Panc1 (cell line): ENCODE data around the gene FCHSD2. TPM values are rescaled to one million over a fixed set of nuclear protein-coding genes. Genes with fewer than 3 reads are reported as not detected.

Experiments
- ATAC-seq: fragments of 200-7000 bp; cut with Tn5 transposase; 2 replicates; pipeline ENCODE4 v1.9.1; 2020; ENCODE audit warnings: mild to moderate bottlenecking, moderate library complexity
- BruUV-seq: library from RNA; stranded (reverse); fragments of 400-500 nt; replicated peaks from 2 replicates; lab custom pipeline; 2021; lab: Mats Ljungman, UMichigan
- CTCF ChIA-PET: fragments of 300-600 bp; sonication (Branson Sonifier 250); formaldehyde crosslinking; loops from one replicate; lab custom pipeline; 2022; ENCODE audit warnings: antibody characterized with exemption; lab: Charles Lee
- POLR2A ChIA-PET: fragments of 300-600 bp; sonication (Branson Sonifier 250); formaldehyde crosslinking; loops from one replicate; lab custom pipeline; 2022; ENCODE audit warnings: antibody characterized with exemption; lab: Charles Lee
- DNase-seq: peaks from one replicate; pipeline ENCODE4 v3.0.0-alpha.2; 2010; ENCODE audit warnings: low read depth, low spot score
- H3K27ac ChIP-seq: 2 replicates; pipeline ENCODE4 v1.5.1; 2011; ENCODE audit warnings: mild to moderate bottlenecking, low read length, inconsistent platforms
- H3K27me3 ChIP-seq: fragments of 200-500 bp; sonication (Bioruptor generic); 2 replicates; pipeline ENCODE4 v1.6.0; 2014; ENCODE audit warnings: low read length, inconsistent platforms; ENCODE audit not compliant: control insufficient read depth, insufficient read depth
- H3K36me3 ChIP-seq: fragments of 200-500 bp; sonication (Bioruptor generic); 2 replicates; pipeline ENCODE4 v1.5.1; 2014; ENCODE audit warnings: inconsistent platforms, mild to moderate bottlenecking, low read length, moderate library complexity; ENCODE audit not compliant: control insufficient read depth, insufficient read depth
- H3K4me1 ChIP-seq: 2 replicates; pipeline ENCODE4 v1.5.1; 2011; ENCODE audit warnings: inconsistent platforms, mild to moderate bottlenecking, low read length, moderate library complexity; ENCODE audit not compliant: control insufficient read depth, insufficient read depth
- H3K4me3 ChIP-seq, 2 experiments: 2 replicates each; pipeline ENCODE4 v1.5.1; 2011 to 2012; ENCODE audit warnings: low read depth in 2 of 2, low read length in 2 of 2, mild to moderate bottlenecking in 2 of 2, inconsistent platforms in 1 of 2, moderate library complexity in 1 of 2
- H3K9me3 ChIP-seq: fragments of 200-500 bp; sonication (Bioruptor generic); 2 replicates; pipeline ENCODE4 v1.5.1; 2014; ENCODE audit warnings: low read depth, mild to moderate bottlenecking, inconsistent platforms, low read length, moderate library complexity; ENCODE audit not compliant: control insufficient read depth, insufficient read depth
- CTCF ChIP-seq: fragments of 450-650 bp; IDR thresholded peaks from 2 replicates; pipeline ENCODE4 v1.5.1; 2017; ENCODE audit warnings: mild to moderate bottlenecking
- POLR2AphosphoS5 ChIP-seq: IDR thresholded peaks from 2 replicates; pipeline ENCODE4 v1.6.1; 2012; ENCODE audit warnings: mild to moderate bottlenecking, low read depth, low read length, moderate library complexity
- SIN3A ChIP-seq: IDR thresholded peaks from 2 replicates; pipeline ENCODE4 v1.6.1; 2012; ENCODE audit warnings: low read depth, mild to moderate bottlenecking, low read length, moderate library complexity, borderline replicate concordance; ENCODE audit not compliant: insufficient read depth
- TCF7L2 ChIP-seq: IDR thresholded peaks from 2 replicates; pipeline ENCODE4 v1.6.1; 2011; ENCODE audit warnings: mild to moderate bottlenecking, low read depth, low read length, inconsistent platforms
- in situ Hi-C: cut with HindIII; loops from 2 replicates; pipeline ENCODE4 v1.10.0; 2016; ENCODE audit warnings: low sequenced_read_pairs, low pct_unique_long_range_greater_than_20kb
- intact Hi-C: fragments of 100-400 bp; cut with micrococcal nuclease; formaldehyde crosslinking; loops from one replicate; pipeline ENCODE4 v1.10.0; 2022; ENCODE audit not compliant: unreplicated experiment
- total RNA-seq: library from RNA; stranded (reverse); gene quantifications from one replicate; pipeline ENCODE4 v1.2.1, GENCODE V29; 2021; ENCODE audit not compliant: unreplicated experiment
- TF ChIP-seq, protein P1 (sequence below), 2 experiments: IDR thresholded peaks; 2 replicates each; pipeline ENCODE4 v1.6.1; 2011 to 2012; ENCODE audit warnings: low read depth in 2 of 2, control low read depth in 1 of 2, low read length in 1 of 2, mild to moderate bottlenecking in 1 of 2, moderate library complexity in 1 of 2; ENCODE audit not compliant: insufficient read depth in 1 of 2

The FCHSD2 gene
- total RNA-seq, 1 experiment from 2014 or later: 31.8 TPM

DNA sequence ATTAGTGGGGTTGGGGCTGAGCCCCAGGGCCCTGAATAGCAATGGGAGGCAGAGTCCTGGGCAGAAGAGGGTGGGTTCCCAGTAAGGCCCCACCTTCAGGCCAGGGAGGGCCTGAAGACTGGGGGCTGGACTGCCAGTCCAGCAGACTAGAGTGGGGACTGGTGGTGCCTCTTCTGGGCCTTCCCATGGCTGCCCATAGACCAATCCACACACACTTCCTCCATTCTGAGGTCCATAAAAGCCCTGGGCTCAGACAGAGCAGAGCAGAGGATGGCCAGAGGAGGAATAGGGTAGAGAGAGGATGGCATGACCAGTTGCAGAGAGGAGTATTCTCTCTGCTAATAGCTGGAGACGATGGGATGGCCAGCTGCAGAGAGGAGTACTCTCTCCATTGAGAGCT is 216.0 kb downstream of the FCHSD2 start:
- in situ Hi-C loops (no loop called here), intact Hi-C loops (no loop called here)
- peak; percentile 62; the same call in 1 of the 2 replicates for ATAC-seq
- Histone ChIP-seq H3K4me1 (no peaks in the 10 kb centered on the region), H3K27ac (no peak overlapping the region), H3K27me3 (no peaks in the 10 kb centered on the region), H3K4me3 (no peak overlapping the region), H3K36me3 (no peaks in the 10 kb centered on the region), H3K9me3 (no peaks in the 10 kb centered on the region)
- CTCF ChIA-PET: no interaction called here
- no peak for DNase-seq
- TF ChIP-seq CTCF (no peak), SIN3A (no peak), POLR2AphosphoS5 (no peak), TCF7L2 (no peak)
- TF ChIP-seq, protein P1, sequence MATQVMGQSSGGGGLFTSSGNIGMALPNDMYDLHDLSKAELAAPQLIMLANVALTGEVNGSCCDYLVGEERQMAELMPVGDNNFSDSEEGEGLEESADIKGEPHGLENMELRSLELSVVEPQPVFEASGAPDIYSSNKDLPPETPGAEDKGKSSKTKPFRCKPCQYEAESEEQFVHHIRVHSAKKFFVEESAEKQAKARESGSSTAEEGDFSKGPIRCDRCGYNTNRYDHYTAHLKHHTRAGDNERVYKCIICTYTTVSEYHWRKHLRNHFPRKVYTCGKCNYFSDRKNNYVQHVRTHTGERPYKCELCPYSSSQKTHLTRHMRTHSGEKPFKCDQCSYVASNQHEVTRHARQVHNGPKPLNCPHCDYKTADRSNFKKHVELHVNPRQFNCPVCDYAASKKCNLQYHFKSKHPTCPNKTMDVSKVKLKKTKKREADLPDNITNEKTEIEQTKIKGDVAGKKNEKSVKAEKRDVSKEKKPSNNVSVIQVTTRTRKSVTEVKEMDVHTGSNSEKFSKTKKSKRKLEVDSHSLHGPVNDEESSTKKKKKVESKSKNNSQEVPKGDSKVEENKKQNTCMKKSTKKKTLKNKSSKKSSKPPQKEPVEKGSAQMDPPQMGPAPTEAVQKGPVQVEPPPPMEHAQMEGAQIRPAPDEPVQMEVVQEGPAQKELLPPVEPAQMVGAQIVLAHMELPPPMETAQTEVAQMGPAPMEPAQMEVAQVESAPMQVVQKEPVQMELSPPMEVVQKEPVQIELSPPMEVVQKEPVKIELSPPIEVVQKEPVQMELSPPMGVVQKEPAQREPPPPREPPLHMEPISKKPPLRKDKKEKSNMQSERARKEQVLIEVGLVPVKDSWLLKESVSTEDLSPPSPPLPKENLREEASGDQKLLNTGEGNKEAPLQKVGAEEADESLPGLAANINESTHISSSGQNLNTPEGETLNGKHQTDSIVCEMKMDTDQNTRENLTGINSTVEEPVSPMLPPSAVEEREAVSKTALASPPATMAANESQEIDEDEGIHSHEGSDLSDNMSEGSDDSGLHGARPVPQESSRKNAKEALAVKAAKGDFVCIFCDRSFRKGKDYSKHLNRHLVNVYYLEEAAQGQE (IDR thresholded peaks at IDR 0.05; ENCODE audit: insufficient read depth in 1 of 2, low read depth in 2 of 2, low read length in 1 of 2): no peak
- POLR2A ChIA-PET: no interaction called here
- BruUV-seq: no TSS peak

GRCh38 chr11:72925656-72926055 is 216.5 kb downstream of the FCHSD2 start:
- Histone ChIP-seq H3K36me3 (no peaks in the 10 kb centered on the region), H3K4me1 (no peaks in the 10 kb centered on the region), H3K4me3 (no peak overlapping the region), H3K9me3 (no peaks in the 10 kb centered on the region), H3K27me3 (no peaks in the 10 kb centered on the region), H3K27ac (no peak overlapping the region)
- in situ Hi-C loops: no loop called here
- BruUV-seq: no TSS peak
- intact Hi-C loops: loop anchor here (2.0 kb wide), 1 partner anchor 251 kb away; no protein-coding TSS in a partner anchor
- DNase-seq (no peak), ATAC-seq (peak; percentile 42; the same call in 1 of the 2 replicates)
- TF ChIP-seq, protein P1 (IDR thresholded peaks at IDR 0.05; ENCODE audit: insufficient read depth in 1 of 2, low read depth in 2 of 2, low read length in 1 of 2): no peak
- TF ChIP-seq SIN3A (no peak), TCF7L2 (no peak), POLR2AphosphoS5 (no peak), CTCF (no peak)
- ChIA-PET POLR2A (no interaction called here), CTCF (no interaction called here)
